HG03460 (cell line): ENCODE measurements around the gene IQSEC1.

Experiments used
- ATAC-seq: cut with Tn5 transposase; IDR thresholded peaks from one replicate; pipeline ENCODE4 v1.9.1; 2021; ENCODE audit not compliant: unreplicated experiment

IQSEC1 gene

DNA sequence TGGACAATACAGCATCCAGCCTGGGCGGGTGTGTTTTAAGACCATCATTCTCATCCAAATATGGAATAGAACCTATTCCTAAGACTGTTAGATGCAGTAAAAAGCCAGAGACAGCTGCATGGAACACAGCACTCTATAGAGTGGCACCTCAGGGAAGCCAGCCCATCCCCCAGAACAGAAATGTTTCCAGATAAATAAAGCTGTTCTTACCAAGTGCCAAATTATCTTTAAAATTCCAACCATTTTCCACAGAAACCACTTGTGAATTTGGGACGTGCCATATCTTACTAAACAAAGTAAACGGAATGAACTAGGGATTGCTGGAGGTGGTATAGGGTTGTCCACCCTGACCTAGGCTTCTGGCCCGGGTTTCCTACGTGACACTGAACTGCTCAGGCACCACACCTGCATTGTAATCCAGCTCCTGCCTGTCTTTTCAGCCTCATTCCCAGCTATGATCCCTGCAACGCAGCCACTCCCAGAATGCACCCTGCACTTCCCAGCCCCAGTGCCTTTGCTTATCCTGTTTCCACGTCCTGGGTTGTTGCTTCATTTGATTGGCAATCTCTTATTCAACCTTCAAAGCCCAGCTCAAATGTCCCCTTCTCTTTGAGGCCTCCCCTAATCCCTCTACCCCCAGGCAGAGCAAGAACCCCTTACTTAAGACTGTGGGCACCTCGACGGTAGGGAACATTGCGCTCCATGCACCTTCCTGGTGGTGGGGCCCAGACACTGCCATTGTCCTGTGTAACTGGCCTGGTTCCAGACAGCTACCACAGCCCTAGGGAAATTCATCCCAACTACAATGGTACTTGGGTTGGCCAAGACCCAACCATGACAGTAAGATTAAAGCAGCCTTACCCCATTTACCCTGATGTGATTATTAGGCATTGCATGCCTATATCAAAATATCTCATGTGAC, 100.2 kb downstream of the IQSEC1 start:
- ATAC-seq, result no peak

DNA sequence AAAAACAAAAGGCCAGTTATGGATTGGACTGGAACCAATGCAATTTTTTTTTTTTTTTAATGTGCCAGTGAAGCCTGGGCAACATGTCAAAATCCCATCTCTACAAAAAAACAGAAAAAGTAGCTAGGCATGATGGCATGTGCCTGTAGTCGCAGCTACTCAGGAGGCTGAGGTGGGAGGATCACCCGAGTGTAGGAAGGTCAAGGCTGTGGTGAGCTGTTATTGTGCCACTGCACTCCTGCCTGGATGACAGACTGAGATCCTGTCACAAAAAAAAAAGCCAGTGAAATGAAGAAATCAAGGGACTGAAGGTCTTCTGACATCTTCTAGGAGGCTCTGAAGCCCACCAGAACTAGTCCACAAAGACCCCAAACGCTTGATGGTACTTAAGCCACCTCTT, 101.2 kb downstream of the IQSEC1 start:
- ATAC-seq, result no peak

DNA sequence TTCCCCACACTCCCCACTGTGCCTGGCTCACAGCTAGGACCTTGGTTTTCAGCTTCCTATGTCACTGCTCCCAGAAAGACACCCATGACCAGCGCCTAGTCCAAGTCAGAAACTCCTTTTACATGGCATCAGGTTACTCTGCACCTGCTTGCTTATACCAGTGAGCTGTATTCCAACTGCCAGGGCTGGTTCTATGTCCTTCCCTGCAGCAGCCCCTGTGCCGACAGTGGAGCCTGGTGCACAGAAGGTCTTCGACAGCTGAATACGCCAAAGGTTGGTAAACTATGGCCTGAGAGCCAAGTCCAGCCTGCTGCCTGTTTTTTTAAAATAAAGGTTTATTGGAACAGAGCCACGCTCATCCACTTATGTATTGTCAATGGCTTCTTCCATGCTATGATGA, 102.5 kb downstream of the IQSEC1 start:
- ATAC-seq, result no peak

DNA sequence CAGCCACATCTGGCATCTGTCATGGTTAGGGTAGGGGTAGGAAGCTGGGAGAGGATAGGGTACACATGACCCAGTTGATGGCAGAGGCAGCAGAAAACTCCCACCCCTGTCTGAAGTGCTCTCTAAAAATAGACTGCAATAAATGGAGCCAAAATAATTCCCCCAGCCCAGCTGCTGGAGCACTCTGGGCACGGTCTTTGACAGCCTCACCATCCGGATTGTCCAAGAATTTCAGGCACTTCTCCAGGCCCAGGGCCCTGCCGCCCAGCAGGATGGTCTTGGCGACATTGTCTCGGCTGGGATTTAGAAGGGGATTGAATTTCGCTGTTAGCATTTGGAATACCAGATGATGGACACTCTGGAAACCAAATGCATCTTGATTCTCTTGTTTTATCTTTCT, 103.7 kb downstream of the IQSEC1 start:
- no peak for ATAC-seq

DNA sequence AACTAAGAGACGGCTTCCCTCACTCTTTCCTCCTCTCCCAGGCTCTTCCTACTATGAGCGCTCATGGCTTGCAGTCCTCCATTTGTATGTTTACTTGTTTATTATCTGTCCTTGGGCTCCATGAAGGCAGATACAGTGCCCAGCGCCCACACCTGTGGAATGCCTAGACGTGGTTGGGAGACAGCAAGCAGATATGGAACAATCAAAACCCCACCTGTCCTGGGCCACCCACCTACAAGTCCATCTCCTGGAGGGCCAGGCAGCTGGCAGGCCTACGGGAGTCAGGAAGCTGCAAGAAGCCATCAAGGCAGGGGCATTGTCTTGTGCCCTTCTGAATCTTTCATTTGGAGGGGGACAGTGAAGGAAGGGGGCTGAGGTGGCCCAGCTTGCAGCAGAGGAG, 104.7 kb downstream of the IQSEC1 start:
- ATAC-seq, result no peak

DNA sequence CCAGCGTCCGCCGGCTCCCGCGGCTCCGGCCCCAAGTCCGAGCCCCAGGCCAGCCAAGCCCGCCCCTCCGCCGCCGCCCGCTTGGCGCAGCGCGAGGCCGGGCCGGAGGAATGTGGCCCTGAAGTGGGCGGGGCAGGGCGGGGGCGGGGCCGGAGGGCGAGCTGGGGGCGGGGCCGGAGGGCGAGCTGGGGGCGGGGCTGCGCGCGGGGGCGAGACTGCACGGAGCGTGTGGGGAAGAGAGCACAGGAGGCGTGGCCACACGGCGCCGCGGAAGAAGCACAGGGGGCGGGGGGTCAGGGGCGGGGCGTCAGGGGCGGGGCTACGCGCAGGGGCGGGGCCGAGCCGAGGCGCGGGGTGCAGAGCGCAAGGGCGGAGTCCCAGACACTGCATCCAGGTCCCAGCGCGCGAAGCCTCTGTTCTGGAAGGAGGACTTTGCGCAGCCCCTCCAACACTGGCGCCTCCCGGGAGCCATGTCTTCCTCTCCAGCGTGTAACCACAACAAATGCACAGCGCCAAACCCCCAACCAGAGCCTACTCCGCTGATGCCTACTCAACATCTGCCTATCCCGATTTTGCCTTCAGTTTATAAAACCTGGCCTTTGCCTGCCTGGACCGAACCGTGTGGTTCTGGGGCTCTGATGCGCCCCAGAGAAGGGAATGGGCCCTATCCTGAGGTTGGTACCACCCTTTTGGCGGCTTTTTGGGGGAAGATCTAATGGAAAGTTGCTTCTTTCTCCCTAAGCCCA, 105.5 kb downstream of the IQSEC1 start:
- peak; percentile 63 for ATAC-seq

DNA sequence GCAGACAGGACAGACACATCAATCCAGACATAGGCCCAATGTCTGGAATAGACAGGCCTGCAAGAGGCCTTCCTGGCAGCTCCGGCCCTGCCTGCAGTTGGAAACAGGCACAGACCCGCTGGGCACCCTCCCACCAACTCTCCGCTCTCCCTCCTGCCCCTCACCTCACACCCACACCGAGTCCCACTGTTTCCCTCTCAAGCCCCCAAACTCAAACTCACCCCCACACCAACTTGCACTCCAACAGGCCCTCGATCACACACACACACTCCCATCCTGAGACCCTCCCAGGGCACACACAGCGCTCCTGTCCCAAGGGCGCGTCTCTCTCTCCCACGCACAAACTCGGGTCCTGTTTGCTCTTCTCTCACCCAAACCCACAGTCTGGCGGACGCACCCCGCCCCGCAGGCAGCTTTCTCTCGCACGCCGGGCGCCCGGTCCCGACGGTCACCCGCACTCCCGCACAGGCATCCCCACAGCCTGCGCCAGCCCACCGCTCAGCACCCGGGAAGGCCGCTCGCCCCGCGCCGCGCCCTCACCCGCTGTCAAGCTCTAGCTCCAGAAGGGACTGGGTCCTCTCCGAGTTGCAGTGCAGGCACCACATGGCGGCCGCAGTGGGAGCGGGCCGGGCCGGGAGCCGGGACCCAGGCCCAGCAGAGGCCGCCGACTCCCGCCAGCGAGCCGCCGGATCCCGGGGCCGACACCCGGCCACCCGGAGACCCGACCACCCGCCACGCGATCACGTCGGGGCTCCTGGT, 106.2 kb downstream of the IQSEC1 start:
- ATAC-seq, result peak; percentile 6

DNA sequence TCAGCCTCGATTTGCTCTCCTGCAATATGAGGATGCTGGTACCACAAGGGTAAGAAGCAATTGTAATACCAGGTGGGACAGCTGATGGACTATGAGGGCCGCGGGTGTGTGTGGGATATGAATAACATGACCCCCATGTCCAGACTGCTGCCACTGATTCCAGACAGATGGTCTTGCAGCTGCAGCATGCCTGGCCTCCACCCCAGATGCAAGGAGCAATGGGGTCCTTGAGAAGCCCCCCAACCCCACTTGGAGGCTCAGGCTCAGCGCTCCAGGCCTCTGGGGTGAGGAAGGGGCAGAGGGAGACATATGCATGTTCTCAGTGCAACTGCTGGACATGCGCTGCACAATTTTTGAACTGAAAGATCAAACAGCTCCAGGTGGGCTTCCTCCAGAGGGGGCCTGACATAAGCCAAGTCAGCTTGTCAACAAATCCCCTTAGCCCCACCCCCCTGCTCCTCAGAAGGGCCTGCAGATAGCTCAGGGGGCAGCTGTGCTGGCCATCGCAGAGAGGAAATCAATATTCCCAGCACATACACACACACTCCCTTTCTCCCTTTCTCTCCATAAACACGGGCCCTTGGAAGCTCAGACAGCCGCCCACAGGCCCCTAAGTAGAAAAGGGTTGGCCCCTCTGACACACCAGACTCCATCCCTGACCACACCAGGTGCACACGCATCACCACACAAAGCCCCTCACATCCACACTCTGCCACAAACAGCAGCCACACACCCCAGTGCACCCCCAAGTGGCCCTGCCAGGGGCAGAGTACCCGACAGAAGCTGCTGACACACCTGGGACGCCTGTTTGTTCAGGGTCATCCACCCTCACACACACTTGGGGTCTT, 107.0 kb downstream of the IQSEC1 start:
- no peak for ATAC-seq

DNA sequence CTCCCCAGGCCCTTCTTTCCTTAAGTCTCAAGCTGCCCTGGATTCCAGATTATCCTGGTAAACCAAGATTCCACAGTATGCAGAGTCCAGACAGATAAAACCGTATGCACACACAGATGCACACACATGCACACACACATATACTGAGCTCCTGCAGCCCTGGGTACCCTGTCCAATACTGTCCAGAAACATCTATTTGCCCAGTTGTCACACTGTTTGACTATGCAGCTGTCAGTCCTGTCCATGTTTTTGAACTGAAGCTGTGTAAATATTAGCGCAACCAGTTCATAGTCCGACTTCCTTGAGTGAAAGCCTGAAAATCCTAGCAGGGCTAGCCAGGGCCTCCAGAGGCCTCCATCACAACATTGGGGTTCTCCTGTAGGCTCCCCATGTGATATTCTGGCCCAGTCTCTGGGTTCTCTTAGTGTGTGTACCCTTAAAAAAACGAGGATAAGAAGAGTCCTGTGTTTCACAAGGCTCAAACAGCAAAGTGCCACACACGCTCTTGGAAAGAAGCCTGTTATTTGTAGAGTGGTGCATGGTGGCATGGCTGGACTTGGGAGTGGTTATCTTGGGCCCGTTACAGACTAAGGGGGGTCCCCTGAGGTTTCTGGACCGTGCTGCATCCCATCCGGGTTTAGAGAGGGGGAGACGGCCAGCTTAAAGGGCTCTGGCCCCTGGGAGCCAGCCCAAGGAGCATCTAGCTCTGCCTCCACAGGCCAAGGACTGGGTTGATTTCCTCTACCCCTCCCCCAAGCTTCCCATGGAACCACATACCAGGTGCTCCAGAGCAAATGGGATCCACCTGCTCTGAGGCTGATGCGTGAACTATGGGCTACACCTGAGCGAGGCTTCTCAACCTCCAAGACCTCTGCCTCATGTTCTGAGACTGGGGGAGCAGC, 108.3 kb downstream of the IQSEC1 start:
- no peak for ATAC-seq

DNA sequence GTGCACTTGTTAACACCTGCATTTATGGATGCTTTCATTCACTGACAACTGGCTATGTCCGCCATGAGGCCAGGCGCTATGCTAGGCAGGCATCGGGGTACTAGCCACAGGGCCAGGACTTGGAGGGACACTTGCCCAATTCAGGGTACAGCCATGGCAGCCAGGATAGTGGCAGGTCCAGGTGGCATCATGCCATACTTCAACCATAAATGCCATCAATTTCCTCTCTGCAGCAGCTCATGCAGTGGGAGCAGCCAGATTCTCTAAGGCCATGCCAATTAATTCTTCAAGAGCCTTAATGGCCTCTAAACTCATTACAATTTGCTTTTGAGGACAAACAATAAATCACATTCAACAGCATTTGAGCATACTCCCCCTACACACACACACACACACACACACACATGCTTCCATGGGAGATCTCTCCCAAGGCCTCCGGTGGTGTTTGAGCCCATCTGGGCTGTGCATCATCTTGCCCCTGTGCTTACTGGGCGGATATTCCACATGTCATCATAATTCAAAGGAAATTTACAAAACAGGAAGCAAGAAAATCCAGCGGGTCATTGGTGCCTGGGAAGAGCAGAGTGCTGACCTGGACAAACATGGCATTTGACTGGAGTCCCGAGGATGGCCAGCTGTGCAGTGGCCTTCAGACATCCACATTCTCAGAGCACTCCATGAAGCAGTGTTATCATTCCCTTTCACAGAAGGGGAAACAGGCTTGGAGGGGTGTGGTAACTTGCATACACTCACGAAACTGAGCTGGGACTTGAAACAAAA, 109.1 kb downstream of the IQSEC1 start:
- no peak for ATAC-seq

DNA sequence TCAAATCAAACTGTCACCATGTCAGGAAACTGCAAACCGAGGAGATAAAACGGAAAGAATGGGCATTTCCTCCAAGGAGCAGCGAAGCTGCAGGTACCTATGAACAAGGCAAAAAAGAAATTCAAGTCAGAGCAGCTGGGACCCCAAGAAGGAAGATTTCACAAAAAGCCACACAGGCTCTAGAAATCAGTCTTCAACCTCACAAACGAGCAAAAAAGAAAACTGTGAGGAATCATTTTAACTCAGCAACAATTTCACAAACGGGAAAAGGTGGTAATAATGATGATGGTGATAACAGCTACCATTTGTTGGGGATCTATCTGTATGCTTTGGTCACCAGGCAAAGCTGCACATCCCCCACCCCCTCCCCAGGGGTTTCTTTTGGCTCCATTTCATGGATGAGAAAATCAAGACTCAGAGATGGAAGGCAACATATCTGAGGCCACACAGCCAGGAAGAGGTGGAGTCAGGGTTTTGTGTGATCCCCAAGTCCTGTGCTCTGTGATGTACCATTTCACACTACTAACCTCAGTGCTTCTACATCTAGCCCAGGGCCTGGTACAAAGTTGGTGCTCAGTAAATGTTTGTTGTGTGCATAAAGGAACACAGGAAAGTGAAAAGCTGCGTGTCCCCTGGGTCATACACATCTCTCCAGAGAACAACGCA, 109.9 kb downstream of the IQSEC1 start:
- no peak for ATAC-seq

DNA sequence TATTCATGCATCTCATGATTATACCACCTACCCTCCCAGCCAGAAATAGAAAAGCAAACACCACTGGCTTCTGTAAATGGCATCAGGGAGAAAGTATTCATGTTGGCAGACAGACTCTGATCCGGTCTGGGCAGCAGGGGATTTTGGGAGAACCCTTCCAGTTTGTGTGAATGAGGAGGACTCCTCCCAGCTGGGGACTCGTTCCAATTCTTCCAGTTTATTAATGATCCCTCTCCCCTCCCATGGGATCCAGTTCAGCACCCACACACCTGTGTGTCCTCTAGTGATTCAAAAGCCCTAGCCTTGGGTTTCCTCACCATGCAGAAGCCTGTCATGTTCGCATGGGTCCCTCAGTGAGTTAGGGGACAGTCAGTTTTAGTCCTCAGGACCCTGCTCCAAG, 110.9 kb downstream of the IQSEC1 start:
- ATAC-seq, result no peak

DNA sequence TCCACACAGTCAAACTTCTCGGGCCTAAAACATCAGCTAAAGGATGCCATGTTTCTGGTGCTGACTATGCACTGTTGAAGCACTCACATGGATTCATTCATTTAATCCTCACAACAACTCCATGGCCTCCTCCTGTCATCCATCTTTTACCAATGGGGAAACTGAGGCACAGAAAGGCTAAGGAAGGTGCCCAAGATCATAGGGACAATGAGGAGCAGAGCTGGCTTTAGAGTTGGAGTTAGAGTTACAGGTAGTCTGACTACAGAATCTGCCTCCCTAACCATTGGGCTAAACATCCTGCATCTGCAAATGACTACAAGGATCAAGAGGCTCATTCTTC, 111.6 kb downstream of the IQSEC1 start:
- no peak for ATAC-seq

DNA sequence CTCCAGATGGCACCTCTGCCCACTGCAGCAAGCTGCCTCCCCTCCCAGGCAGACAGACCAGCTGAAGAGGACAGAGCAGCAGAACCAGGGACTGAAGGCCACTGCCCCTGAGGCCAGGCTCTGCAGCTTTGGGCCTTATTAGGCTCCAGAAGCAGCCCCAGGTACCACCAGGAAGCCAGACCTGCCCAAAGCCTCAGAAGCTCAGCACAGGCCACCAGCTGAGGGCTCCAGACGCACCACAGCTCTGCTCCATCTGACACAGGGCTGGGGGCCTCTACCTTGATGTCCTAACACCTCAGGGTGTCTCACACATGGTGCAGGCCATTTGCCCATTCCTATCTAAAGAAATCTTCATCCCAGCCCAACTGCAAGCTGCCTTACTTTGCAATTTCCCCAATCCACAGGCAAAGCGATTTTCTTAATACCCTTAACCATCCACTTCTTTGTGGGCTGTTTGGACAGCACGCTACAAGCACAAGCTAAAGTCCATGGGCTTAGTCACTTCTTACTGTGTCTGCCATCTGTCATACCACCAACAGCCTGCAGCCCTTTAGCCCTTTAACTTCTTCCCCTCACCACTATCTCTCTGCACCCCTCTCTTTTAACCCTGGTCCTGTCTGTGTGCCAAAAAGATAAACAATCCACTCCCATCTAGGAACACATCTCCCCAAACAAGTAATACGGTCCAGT, 112.1 kb downstream of the IQSEC1 start:
- ATAC-seq, result no peak

DNA sequence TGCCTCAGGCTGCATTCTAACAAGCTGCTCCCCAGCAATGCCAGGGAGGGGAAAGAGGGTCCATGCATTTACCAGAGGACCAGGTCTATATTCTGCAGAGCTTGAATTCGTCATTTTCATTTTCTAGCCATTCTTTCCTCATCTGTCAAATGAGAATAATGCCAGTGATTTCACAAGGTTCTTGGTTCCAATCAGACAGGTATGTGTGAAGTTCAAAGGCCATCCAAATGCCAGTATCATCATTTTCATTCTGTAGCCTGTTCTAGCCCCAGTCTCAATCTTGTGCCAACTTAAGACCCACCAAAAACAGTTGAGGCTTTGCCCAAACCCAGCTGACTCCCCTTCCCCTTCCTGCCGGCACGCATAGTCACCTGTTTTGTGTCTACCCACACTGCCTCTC, 112.7 kb downstream of the IQSEC1 start:
- ATAC-seq, result no peak

DNA sequence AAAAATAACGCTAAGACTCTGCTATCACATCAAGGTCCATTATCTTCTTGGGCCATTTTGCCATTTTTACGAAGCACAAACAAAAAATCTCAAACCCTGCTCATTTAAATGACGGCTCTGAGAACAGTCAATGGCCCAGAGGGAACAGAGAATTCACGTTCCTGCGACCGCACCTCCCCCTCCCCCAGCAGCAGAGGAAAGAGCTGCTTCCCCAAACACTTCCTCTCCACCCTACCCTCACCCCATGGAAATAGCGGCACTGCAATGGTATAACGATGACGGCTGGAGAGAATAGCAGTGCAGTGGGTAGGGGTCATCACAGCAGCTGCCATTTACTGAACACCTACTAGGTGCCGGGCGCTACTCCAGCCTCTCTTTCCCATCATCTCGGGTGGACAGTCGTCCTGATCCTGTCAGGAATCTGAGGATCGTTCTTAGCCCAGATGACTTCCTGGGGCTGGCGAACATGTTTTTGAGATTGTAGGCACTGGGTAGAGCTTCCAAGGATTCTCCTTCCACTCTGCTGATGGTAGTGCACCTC, 113.3 kb downstream of the IQSEC1 start:
- no peak for ATAC-seq

DNA sequence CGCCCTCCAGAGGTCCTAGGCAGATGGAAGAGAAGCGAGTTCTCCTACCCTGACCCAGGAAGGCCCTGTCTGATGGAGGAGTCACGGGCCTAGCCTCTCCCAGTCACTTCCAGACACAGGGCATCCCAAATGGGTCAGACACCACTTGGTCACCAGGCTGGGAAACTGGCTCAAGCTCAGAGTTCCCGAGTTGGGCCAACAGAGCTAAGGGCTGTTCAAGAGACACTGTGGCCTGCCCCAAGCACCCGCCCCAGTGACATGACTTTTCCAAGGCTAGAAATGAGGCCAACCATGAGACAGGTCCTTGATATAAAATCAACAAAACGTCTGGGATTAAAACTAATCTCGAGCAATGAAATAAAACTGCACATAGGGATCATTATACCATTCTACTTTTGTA, 113.8 kb downstream of the IQSEC1 start:
- no peak for ATAC-seq
